ENCODE results near the gene BAK1.
A peak's percentile ranks its signal among the peaks of the same experiment; 100 is the strongest.

Gene BAK1

DNA sequence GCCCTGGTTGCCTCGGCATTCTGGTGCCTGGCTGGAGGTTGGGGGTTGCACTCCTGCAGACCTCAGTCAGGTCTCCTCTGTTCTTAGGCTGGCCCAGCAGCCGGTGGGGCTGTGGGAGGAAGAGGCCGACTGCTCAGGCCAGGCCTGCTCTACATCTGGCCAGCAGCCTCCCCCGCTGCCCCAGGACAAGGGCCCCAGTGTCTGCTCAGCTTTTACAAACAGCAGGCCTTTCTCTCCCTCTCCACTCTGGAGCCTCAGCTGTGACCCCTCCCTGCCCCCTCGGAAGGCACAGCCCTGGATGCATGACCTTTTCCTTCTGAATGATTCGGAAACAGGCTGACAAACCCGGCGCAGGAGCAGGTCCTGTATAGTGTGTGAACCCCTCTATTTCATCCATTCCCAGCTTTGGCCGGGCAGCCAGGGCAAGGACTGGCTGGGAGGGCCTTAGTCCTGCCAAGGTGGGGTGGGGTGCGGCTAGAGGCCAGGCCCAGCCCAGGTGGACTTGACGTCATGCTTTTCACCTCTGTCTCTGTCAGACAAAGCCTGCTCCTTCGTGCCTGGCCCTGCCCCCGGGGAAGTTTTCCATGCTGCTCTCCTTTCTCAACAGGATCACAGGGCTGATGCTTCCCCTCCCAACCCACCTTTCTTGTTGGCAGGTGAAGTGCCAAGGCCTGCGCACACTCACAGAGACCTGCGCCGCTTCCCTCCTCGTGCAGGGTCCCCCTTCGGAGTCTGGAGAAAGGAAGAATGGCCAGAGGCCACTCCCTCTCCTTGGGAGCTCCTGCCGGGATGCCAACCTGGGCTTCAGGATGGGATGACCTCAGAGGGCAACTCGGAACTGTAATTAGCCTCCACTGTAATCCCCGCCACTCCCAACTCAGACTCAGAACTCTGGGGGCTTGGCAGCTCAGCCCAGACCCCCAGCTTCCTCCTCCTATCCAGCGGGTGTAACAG lies 31.0 kb upstream of the BAK1 start:
- Histone ChIP-seq H3K4me3 (ENCODE audit: low read length in 2 of 2) (no peak overlapping the region), H2BK5ac (ENCODE audit: low read length) (peak overlapping the region; percentile 43), H3K14ac (ENCODE audit: low read length) (no peak overlapping the region), H2AFZ (ENCODE audit: low read length) (peak overlapping the region; percentile 83), H3K23ac (ENCODE audit: low read depth, low read length, poor library complexity) (no peak overlapping the region), H2AK5ac (ENCODE audit: low read depth, low read length) (peak overlapping the region; percentile 83), H3K27me3 (ENCODE audit: control insufficient read depth in 3 of 3, insufficient read depth in 3 of 3, low read depth in 1 of 3, low read length in 3 of 3) (peaks cover 0 to 13% (median 0%) of the 10 kb centered on the region in 3 experiments), H3K18ac (ENCODE audit: low read length) (peak overlapping the region; percentile 90), H3K36me3 (replicated peaks in 1 of 2; ENCODE audit: control insufficient read depth in 2 of 2, insufficient read depth in 2 of 2, low read length in 2 of 2) (no peaks in the 10 kb centered on the region), H3K4ac (ENCODE audit: low read length) (no peak overlapping the region), H3K4me1 (ENCODE audit: control insufficient read depth in 2 of 2, insufficient read depth in 1 of 2, low read depth in 1 of 2, low read length in 2 of 2) (peaks cover 28 to 44% of the 10 kb centered on the region in 2 donors), H2BK120ac (ENCODE audit: low read depth, low read length) (peak overlapping the region; percentile 53), H2BK15ac (ENCODE audit: low read length) (peak overlapping the region; percentile 84), H3K79me1 (ENCODE audit: low read depth, low read length) (no peaks in the 10 kb centered on the region), H3K4me2 (ENCODE audit: insufficient read depth, low read length, poor library complexity, severe bottlenecking) (peak overlapping the region; percentile 27), H2BK12ac (ENCODE audit: low read length) (peak overlapping the region; percentile 44), H4K91ac (ENCODE audit: low read depth, low read length, poor library complexity) (peak overlapping the region; percentile 69), H3K9ac (ENCODE audit: low read depth, low read length, poor library complexity) (no peak overlapping the region), H3K27ac (replicated peaks; ENCODE audit: low read length) (peak overlapping the region; percentile 18), H4K8ac (ENCODE audit: low read depth, low read length) (no peak overlapping the region), H3K9me3 (replicated peaks in 1 of 2; ENCODE audit: control insufficient read depth in 2 of 2, insufficient read depth in 1 of 2, low read depth in 1 of 2, low read length in 2 of 2) (peaks cover 0 to 4% of the 10 kb centered on the region in 2 donors)
- DNase-seq (ENCODE audit: low spot score), result no peak
- no CpG with 5 or more reads among the region's 22 CpGs for WGBS, 2 donors (ENCODE audit: extremely low coverage in 2 of 2, insufficient read length in 2 of 2, insufficient replicate concordance in 1 of 2)

DNA sequence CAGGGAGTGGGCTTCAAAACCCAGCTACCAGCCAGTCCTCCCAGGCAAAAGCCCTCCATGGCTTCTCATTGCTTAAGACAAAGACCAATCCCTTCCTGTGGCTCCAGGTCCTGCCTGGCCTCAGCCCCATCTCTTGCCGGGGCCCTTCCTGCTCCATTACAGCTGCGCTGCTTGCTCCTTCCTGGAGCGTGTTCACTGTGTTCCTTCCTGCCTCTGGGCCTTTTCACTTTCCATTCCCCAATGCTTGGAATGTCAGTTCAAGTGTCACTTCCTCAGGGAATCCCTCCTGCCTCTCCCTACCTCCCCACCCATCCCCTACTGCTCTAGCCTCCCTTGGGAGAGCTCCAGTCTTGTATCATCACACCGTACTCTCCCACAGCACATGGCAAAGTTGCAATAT lies 30.0 kb upstream of the BAK1 start:
- H3K4me3 ChIP-seq (ENCODE audit: low read length in 2 of 2), result no peak overlapping the region
- H3K79me1 ChIP-seq (ENCODE audit: low read depth, low read length), result no peaks in the 10 kb centered on the region
- no peak overlapping the region for H3K27ac ChIP-seq (replicated peaks; ENCODE audit: low read length)
- H2BK5ac ChIP-seq (ENCODE audit: low read length), result no peak overlapping the region
- H2BK120ac ChIP-seq (ENCODE audit: low read depth, low read length), result no peak overlapping the region
- no peak overlapping the region for H3K4me2 ChIP-seq (ENCODE audit: insufficient read depth, low read length, poor library complexity, severe bottlenecking)
- no peak overlapping the region for H2BK15ac ChIP-seq (ENCODE audit: low read length)
- peak overlapping the region; percentile 14 for H2BK12ac ChIP-seq (ENCODE audit: low read length)
- peak overlapping the region; percentile 83 for H2AFZ ChIP-seq (ENCODE audit: low read length)
- no peak overlapping the region for H4K8ac ChIP-seq (ENCODE audit: low read depth, low read length)
- H4K91ac ChIP-seq (ENCODE audit: low read depth, low read length, poor library complexity), result no peak overlapping the region
- no peaks in the 10 kb centered on the region for H3K36me3 ChIP-seq (replicated peaks in 1 of 2; ENCODE audit: control insufficient read depth in 2 of 2, insufficient read depth in 2 of 2, low read length in 2 of 2)
- H3K14ac ChIP-seq (ENCODE audit: low read length), result no peak overlapping the region
- H3K27me3 ChIP-seq (ENCODE audit: control insufficient read depth in 3 of 3, insufficient read depth in 3 of 3, low read depth in 1 of 3, low read length in 3 of 3), result peaks cover 0 to 13% (median 0%) of the 10 kb centered on the region in 3 experiments
- peaks cover 0 to 4% of the 10 kb centered on the region in 2 donors for H3K9me3 ChIP-seq (replicated peaks in 1 of 2; ENCODE audit: control insufficient read depth in 2 of 2, insufficient read depth in 1 of 2, low read depth in 1 of 2, low read length in 2 of 2)
- H3K18ac ChIP-seq (ENCODE audit: low read length), result peak overlapping the region; percentile 30
- no peak overlapping the region for H3K4ac ChIP-seq (ENCODE audit: low read length)
- DNase-seq (ENCODE audit: low spot score), result no peak
- H3K9ac ChIP-seq (ENCODE audit: low read depth, low read length, poor library complexity), result no peak overlapping the region
- H3K23ac ChIP-seq (ENCODE audit: low read depth, low read length, poor library complexity), result no peak overlapping the region
- H3K4me1 ChIP-seq (ENCODE audit: control insufficient read depth in 2 of 2, insufficient read depth in 1 of 2, low read depth in 1 of 2, low read length in 2 of 2), result peaks cover 28 to 45% of the 10 kb centered on the region in 2 donors
- H2AK5ac ChIP-seq (ENCODE audit: low read depth, low read length), result peak overlapping the region; percentile 25
- no CpG with 5 or more reads among the region's 4 CpGs for WGBS, 2 donors (ENCODE audit: extremely low coverage in 2 of 2, insufficient read length in 2 of 2, insufficient replicate concordance in 1 of 2)

DNA sequence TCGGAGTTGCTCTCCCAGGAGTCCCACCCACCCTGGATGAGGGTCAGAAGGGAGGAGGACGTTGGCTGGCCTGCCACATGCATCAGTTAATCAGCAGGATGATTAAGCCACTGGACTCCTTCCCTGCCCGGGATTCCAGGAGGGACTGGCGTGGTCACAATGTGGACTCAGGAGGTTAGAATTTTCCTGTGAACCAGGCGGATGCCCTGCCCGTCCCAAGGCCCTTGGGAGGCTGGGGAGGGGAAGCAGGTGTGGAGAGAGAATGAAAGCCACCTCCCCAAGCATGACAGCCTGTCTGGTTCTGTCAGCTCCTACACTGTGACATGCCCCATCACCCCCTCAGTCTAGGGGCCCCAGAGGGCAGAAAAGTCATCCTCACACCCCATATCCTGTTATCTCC lies 29.5 kb upstream of the BAK1 start:
- no peak overlapping the region for H2BK15ac ChIP-seq (ENCODE audit: low read length)
- H3K4ac ChIP-seq (ENCODE audit: low read length), result no peak overlapping the region
- H2BK5ac ChIP-seq (ENCODE audit: low read length), result no peak overlapping the region
- H3K36me3 ChIP-seq (replicated peaks in 1 of 2; ENCODE audit: control insufficient read depth in 2 of 2, insufficient read depth in 2 of 2, low read length in 2 of 2), result no peaks in the 10 kb centered on the region
- peaks cover 0 to 4% of the 10 kb centered on the region in 2 donors for H3K9me3 ChIP-seq (replicated peaks in 1 of 2; ENCODE audit: control insufficient read depth in 2 of 2, insufficient read depth in 1 of 2, low read depth in 1 of 2, low read length in 2 of 2)
- no peak overlapping the region for H3K23ac ChIP-seq (ENCODE audit: low read depth, low read length, poor library complexity)
- peak overlapping the region; percentile 14 for H2BK12ac ChIP-seq (ENCODE audit: low read length)
- peak overlapping the region; percentile 30 for H3K18ac ChIP-seq (ENCODE audit: low read length)
- peaks cover 0 to 13% (median 0%) of the 10 kb centered on the region in 3 experiments for H3K27me3 ChIP-seq (ENCODE audit: control insufficient read depth in 3 of 3, insufficient read depth in 3 of 3, low read depth in 1 of 3, low read length in 3 of 3)
- H3K79me1 ChIP-seq (ENCODE audit: low read depth, low read length), result no peaks in the 10 kb centered on the region
- no peak overlapping the region for H4K8ac ChIP-seq (ENCODE audit: low read depth, low read length)
- no peak overlapping the region for H2BK120ac ChIP-seq (ENCODE audit: low read depth, low read length)
- H2AFZ ChIP-seq (ENCODE audit: low read length), result peak overlapping the region; percentile 83
- no CpG with 5 or more reads among the region's 6 CpGs for WGBS, 2 donors (ENCODE audit: extremely low coverage in 2 of 2, insufficient read length in 2 of 2, insufficient replicate concordance in 1 of 2)
- H3K14ac ChIP-seq (ENCODE audit: low read length), result no peak overlapping the region
- no peak for DNase-seq (ENCODE audit: low spot score)
- H3K27ac ChIP-seq (replicated peaks; ENCODE audit: low read length), result no peak overlapping the region
- H3K4me1 ChIP-seq (ENCODE audit: control insufficient read depth in 2 of 2, insufficient read depth in 1 of 2, low read depth in 1 of 2, low read length in 2 of 2), result peaks cover 28 to 47% of the 10 kb centered on the region in 2 donors
- H3K4me3 ChIP-seq (ENCODE audit: low read length in 2 of 2), result no peak overlapping the region
- H4K91ac ChIP-seq (ENCODE audit: low read depth, low read length, poor library complexity), result no peak overlapping the region
- H3K4me2 ChIP-seq (ENCODE audit: insufficient read depth, low read length, poor library complexity, severe bottlenecking), result no peak overlapping the region
- peak overlapping the region; percentile 25 for H2AK5ac ChIP-seq (ENCODE audit: low read depth, low read length)
- peak overlapping the region; percentile 24 for H3K9ac ChIP-seq (ENCODE audit: low read depth, low read length, poor library complexity)

GRCh38 chr6:33609019-33609418 lies 28.9 kb upstream of the BAK1 start:
- Histone ChIP-seq H3K27me3 (ENCODE audit: control insufficient read depth in 3 of 3, insufficient read depth in 3 of 3, low read depth in 1 of 3, low read length in 3 of 3) (peaks cover 0 to 10% (median 0%) of the 10 kb centered on the region in 3 experiments), H2BK120ac (ENCODE audit: low read depth, low read length) (no peak overlapping the region), H2AFZ (ENCODE audit: low read length) (no peak overlapping the region), H2AK5ac (ENCODE audit: low read depth, low read length) (peak overlapping the region; percentile 59), H2BK15ac (ENCODE audit: low read length) (no peak overlapping the region), H3K9ac (ENCODE audit: low read depth, low read length, poor library complexity) (no peak overlapping the region), H2BK5ac (ENCODE audit: low read length) (no peak overlapping the region), H3K4me1 (ENCODE audit: control insufficient read depth in 2 of 2, insufficient read depth in 1 of 2, low read depth in 1 of 2, low read length in 2 of 2) (peaks cover 28 to 47% of the 10 kb centered on the region in 2 donors), H3K4me3 (ENCODE audit: low read length in 2 of 2) (no peak overlapping the region), H3K14ac (ENCODE audit: low read length) (no peak overlapping the region), H3K79me1 (ENCODE audit: low read depth, low read length) (peaks cover 2% of the 10 kb centered on the region), H3K27ac (replicated peaks; ENCODE audit: low read length) (no peak overlapping the region), H4K8ac (ENCODE audit: low read depth, low read length) (no peak overlapping the region), H3K4ac (ENCODE audit: low read length) (no peak overlapping the region), H3K4me2 (ENCODE audit: insufficient read depth, low read length, poor library complexity, severe bottlenecking) (no peak overlapping the region), H3K18ac (ENCODE audit: low read length) (no peak overlapping the region), H3K9me3 (replicated peaks in 1 of 2; ENCODE audit: control insufficient read depth in 2 of 2, insufficient read depth in 1 of 2, low read depth in 1 of 2, low read length in 2 of 2) (peaks cover 0 to 5% of the 10 kb centered on the region in 2 donors), H2BK12ac (ENCODE audit: low read length) (no peak overlapping the region), H3K23ac (ENCODE audit: low read depth, low read length, poor library complexity) (no peak overlapping the region), H4K91ac (ENCODE audit: low read depth, low read length, poor library complexity) (no peak overlapping the region), H3K36me3 (replicated peaks in 1 of 2; ENCODE audit: control insufficient read depth in 2 of 2, insufficient read depth in 2 of 2, low read length in 2 of 2) (no peaks in the 10 kb centered on the region)
- WGBS, 2 donors (ENCODE audit: extremely low coverage in 2 of 2, insufficient read length in 2 of 2, insufficient replicate concordance in 1 of 2), result no CpG with 5 or more reads among the region's 3 CpGs
- no peak for DNase-seq (ENCODE audit: low spot score)
